ENCODE data around the gene NT5DC4.
"Not testable (repeated sequence)": the region's sequence is repeated elsewhere in the genome, so short reads cannot be mapped to it uniquely, and the experiment has no call there.

Gene NT5DC4

DNA sequence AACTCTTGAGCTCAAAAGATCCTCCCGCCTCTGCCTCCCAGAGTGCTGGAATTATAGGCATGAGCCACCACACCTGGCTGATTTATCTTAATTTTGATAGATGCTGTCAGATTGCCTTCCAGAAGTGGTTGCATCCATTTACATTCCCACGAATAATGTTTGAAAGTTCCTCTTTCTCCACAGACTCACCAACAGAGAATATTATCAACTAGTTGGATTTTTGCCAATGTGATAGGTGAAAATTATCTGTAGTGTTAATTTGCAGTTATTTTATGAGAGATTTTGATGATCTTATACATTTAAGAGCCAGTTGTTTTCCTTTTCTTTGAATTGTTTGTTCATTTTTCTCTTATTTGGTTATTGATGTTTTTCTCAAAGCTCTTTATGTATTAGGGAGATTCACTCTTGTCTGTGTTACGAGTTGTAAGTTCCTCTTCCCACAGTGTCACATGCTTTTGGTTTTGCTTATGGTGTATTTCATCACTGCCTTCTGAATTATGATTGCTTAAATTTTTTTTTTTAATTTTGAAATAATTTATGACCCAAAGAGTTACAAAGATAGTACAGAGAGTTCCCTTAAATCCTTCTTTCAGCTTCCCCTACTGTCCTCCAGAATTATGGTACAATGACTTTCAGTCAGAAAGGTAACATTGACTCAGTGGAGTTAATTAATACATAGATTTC, 20.7 kb upstream of the NT5DC4 start:
- DNase-seq (ENCODE audit: low spot score), result no peak

DNA sequence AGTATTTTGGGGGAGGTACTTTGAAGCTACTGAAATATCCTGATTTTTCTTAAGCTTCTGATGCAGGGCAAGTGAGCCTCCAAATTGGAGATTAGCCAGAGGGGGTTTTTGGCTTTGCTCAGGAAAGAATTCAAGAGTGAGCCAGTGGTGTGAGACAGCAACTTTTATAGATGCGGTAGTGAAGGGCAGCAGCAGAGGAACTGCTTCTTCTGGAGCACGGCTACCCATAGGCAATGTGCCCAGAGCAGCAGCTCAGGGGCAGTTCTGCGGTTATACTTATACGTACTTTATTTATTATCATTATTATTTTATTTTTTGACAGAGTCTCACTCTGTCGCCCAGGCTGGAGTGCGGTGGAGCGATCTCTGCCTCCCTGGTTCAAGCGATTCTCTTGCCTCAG, 19.8 kb upstream of the NT5DC4 start:
- no peak for DNase-seq (ENCODE audit: low spot score)

DNA sequence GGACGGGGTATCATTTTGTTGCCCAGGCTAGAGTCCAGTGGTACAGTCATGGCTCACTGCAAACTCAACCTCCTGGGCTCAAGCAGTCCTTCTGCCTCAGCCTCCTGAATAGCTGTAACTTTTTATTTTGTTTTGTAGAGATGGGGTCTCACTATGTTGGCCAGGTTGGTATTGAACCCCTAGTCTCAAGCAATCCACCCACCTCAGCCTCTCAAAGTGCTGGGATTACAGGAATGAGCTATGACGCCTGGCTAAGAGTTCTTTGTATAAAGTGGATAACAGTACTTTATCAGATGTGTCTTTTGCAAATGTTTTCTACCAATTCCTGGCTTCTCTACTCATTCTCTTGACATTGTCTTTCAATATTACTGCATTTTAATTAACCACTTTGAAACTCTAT, 17.1 kb upstream of the NT5DC4 start:
- DNase-seq (ENCODE audit: low spot score), result no peak

DNA sequence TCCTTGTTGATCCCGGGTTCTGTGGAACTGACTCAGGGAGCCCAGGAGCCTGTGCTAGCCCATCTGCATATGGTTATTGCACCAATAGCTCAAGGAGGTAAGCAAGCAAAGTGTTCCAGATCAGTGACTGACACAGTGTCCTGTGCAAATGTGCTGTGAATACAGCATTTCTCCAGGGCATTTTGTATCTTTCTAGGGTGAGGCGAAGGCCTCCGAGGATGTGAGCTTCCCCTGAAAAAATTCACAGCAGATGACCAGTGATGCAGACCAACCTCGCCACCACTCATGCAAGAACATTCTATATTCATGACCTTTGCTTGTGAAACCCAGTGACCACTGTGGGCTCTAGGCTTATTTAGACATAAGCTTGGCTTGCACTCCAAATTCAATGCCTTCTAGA, 15.2 kb upstream of the NT5DC4 start:
- no peak for DNase-seq (ENCODE audit: low spot score)

DNA sequence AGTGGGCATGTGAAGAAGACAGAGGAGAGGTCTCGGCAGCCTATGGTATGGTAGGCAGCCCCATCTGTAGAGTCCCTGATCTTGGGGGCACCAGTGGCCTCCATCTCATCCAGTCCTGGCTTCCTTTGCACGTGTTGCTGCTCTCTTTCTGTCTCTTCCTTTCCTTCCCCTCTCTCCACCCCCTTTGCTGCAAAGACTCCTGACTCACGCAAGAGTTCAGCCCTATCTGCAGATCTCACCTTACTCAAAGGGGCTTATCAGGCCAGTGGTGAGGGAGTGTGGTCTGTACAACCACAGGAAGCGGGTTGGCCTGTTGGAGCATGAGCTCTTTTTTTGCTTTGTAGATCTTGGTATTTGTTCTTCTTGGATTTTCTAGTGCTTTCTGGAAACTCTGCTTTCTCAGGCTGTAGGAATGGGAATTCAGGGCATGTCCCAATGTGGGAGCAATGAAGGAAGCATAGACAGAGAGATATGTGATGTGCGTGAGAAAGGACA, 14.6 kb upstream of the NT5DC4 start:
- DNase-seq (ENCODE audit: low spot score), result no peak

DNA sequence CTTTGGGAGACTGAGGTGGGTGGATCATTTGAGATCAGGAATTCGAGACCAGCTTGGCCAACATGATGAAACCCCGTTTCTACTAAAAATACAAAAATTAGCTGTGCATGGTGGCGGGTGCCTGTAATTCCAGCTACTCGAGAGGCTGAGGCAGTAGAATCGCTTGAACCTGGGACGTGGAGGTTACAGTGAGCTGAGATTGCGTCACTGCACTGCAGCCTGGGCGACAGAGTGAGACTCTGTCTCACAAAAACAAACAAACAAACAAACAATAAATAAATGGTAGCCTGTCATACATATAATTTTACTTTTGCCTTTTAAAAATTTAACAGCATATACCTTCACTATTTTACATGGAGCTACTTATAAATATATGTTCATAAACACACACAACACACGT, 13.9 kb upstream of the NT5DC4 start:
- DNase-seq (ENCODE audit: low spot score), result not testable (repeated sequence)

DNA sequence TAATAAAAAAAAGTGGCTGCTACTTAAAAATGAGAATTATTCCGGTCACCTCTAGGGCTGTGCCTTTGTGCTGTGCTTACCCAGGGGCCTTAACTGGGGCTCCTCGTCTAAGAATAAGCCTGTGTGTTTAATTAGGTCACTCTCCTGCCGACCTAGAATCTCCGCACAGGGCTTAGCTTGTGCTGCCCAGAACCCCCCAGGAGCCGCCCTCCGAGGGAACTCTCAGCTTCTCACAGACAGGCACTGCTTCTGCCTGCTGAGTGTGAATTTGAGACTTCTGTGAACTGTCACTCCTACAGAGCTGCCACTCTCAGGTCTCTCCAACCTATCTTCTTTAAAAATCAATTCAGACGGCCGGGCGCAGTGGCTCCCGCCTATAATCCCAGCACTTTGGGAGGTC, 11.9 kb upstream of the NT5DC4 start:
- no peak for DNase-seq (ENCODE audit: low spot score)

DNA sequence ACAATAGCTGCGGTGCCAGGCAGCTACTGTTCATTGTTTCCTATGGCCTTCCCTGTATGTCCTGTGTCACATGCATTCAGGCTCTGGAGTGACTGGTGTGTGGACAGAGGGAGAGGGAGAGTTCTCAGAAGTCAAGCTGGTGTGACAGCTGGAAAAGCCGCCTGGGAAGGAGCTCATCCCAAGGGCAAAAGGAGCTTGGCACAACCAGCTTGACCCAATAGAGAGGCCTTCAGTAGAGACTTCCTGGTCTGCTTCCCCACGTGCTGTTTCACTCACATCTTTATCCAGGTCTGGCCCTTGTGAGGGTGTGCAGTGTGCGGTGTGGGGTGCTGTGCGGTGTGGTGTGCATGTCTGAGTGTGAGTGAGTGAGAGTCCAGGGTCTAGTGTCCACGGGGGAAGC, 11.1 kb upstream of the NT5DC4 start:
- no peak for DNase-seq (ENCODE audit: low spot score)

DNA sequence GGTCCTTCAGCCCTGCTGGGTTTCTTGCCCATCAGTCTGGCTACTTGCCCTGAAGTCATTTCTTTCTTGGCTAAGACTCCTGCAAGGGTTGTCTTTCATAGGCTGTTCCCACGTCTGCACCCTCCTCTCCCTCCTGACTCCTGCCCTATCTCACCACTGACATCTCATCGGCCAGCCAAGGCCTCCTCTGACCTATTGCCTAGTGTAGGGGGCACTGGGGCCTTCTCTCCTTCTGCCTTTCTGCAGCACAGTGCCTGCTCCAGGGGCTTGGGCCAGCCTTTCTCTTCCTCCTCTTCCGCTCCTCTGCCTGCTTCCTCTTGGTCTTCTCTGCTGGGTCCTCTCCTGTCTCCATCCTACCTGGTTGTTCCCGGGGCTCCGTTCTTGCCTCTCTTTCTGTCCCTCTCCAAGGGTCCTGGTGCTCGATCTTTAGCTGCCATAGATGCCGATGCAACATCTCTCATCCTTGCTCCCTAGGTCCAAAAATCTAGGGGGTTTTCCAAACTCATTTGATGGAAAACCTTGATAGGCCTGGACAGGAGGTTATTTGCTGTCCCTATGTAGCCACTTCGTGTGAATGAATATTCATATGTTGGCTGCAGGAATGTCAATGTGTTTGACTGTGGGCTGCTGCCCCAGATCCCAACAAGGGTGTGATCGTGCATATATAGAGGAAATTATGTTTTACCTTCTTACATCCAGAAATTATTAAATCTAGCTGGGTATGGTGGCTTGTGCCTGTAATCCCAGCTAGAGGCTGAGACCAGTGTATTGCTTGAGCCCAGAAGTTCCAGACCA, 9.7 kb upstream of the NT5DC4 start:
- DNase-seq (ENCODE audit: low spot score), result no peak

DNA sequence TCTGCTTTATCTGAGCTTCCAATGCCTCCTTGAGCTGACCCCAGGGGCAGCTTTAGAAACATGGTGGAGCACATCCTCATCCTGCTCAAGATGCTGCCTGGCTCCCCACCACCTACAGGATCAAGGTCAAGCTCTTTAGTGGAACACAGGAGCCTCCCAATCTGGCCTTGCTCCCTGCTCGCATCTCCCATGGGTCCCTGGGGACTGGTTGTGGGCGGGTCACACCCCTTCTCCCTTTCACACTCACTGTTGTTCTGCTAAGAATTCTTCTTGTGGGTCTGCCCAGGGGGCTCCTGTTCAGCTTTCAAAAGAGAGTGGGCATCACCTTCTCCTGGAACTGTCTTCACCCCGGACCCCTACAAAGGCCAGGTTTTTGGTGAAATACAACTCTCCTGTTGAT, 8.4 kb upstream of the NT5DC4 start:
- no peak for DNase-seq (ENCODE audit: low spot score)

DNA sequence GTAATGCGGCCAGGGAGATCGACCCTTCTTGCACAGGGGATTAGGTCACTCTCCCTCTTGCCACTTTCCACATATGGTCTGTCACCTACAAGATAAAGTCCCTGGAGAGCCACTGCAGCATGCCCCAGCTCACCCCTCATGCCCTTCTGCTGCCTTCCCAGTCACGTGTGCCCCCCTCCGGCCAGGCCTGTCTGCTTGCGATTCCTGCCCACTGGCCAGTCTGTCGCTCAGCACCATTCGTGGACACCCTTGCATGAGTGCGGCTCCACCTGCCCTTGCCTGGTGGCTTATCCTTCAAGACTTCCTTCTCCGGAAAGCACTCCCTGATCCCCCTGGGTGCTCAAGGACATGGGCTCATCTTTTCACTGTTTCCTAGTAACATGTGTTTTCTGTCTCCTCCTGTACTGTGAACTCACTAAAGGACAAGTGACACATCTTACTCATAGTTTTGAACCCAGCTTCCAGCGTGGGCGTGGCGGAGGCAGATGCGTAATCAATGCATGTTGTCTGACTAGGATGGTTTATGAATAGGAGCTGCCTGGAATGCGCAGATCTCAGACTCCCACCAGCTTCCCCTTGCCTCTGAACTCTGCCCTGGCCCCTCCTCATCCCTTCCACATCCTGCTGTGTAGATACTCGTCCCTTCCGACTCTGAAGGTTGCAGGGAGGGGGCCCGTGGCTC, 7.8 kb upstream of the NT5DC4 start:
- DNase-seq (ENCODE audit: low spot score), result no peak

DNA sequence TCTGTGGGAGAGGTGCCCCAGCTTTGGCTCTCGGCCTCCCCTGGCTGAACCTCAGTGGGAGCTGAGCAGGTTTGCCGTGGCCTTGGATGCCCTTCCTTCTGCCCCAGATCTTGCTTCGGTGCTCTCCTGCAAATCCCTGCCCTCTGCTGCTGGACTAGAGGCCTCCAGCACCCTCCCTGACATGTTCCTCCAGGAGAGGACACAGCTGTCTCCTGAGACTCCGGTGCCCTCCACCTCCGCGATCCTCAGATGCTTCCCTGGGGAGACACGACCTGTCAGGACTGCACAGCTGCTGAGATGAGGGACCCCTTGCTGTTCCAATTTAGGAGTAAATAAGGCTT, 7.3 kb upstream of the NT5DC4 start:
- DNase-seq (ENCODE audit: low spot score), result no peak

DNA sequence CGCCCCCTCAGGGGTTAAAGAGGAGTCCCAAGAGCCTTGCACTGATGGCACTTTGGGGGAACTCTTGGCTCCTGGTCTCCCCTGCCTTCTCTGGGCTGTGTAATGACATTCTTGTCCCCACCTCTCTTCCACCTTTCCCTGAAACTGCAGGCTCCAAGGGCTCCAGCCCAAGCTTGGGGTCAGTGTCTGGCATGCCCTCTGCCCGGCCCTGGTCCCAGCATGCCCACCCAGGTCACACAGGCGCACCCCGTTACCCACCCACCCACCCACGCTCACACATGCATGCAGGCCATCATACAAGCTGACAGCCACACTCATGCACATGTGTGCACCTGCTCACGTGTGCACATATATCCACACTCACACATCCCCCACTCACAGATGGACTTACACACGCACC, 6.9 kb upstream of the NT5DC4 start:
- no peak for DNase-seq (ENCODE audit: low spot score)

DNA sequence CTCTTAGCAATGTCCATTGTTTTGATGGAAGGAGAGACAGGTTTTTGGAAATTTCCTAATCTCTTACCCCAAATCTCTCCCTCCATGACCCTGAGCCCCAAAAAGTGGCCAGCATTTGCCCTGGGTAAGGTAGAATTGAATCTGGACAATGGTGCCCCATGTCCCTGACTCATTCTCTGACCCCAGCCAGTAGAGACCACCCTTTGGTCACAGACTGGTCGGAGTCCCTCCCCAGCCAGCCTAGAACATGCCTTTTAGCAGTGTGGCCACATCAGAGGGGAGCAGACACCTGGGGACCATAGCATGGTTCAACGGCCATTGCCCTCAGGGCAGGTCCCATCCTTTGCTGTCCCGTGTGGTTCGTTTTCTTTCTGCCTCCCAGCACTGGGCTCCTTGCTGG, 6.5 kb upstream of the NT5DC4 start:
- DNase-seq (ENCODE audit: low spot score), result no peak

DNA sequence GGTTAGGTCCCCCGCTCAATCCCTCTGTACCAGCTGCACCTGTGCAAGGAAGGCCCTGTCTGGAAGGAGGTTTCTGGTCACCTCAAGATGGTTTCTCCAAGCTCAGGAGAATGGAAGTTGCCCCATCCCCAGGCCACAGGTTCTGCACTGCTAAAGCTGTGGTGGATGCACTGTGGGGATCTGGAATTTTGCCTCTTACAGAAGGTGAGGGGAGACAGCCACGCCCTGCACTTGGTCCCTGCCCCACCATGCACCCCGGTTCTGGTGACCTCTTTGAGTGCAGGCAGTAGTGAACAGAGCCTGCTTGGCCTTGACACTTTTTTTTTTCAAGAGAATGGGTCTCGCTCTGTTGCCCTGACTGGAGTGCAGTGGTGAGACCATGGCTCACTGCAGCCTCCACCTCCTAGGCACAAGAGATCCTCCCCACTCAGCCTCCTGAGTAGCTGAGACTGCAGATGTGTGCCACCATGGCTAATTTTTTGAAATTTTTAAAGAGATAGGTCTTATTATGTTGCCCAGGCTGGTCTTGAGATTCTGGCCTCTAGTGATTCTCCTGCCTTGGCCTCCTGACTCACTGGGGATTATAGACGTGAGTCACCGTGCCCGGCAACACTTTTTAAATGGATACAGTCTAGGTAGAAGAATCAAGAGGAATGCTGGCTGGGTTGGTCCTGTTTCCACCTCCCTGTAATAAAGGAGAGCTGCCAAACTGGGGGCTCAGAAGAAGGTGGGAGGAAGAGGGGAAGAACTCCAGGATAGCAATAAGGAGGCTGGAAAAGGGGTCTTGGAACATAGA, 5.8 kb upstream of the NT5DC4 start:
- DNase-seq (ENCODE audit: low spot score), result no peak

DNA sequence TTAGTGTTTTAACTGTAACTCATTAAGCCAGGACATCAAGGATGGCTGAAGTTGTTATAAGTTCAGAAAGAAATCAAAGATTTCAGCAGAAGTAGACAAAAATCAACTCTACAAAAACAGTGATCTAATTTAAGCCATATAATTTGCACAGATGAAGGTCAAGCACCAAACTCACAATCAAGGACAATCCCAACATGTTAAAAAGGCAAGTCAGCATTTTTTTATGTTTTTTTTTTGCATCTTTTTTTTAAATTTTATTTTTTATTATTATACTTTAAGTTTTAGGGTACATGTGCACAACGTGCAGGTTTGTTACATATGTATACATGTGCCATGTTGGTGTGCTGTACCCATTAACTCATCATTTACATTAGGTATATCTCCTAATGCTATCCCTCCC, 4.7 kb upstream of the NT5DC4 start:
- DNase-seq (ENCODE audit: low spot score), result not testable (repeated sequence)

DNA sequence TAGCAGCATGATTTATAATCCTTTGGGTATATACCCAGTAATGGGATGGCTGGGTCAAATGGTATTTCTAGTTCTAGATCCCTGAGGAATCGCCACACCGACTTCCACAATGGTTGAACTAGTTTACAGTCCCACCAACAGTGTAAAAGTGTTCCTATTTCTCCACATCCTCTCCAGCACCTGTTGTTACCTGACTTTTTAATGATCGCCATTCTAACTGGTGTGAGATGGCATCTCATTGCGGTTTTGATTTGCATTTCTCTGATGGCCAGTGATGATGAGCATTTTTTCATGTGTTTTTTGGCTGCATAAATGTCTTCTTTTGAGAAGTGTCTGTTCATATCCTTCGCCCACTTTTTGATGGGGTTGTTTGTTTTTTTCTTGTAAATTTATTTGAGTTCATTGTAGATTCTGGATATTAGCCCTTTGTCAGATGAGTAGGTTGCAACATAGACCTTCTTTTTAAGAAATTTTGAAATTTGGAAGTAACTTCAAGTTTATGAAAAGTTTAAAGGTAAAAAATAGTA, 3.9 kb upstream of the NT5DC4 start:
- DNase-seq (ENCODE audit: low spot score), result not testable (repeated sequence)

DNA sequence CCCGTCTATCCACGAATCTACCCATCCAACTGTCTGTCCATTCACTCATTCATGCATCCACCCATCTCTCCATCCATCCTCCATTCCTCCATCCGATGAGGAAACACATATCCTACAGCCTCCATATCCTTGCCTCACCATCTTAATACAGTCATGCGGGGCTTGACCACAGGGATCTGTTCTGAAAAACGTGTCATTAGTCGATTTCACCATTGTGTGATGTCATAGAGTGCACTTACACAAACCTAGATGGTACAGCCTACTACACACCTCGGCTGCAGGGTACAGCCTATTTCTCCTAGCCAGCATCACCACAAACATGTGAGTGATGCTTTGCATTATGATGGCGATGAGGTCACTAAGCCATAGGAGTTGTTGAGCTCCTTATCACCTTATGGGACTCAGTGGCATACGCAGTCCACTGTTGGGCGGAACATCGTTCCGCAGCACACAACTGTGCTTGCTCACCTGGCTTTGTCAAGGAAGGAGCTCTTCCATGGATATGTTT, 1.9 kb upstream of the NT5DC4 start:
- no peak for DNase-seq (ENCODE audit: low spot score)

DNA sequence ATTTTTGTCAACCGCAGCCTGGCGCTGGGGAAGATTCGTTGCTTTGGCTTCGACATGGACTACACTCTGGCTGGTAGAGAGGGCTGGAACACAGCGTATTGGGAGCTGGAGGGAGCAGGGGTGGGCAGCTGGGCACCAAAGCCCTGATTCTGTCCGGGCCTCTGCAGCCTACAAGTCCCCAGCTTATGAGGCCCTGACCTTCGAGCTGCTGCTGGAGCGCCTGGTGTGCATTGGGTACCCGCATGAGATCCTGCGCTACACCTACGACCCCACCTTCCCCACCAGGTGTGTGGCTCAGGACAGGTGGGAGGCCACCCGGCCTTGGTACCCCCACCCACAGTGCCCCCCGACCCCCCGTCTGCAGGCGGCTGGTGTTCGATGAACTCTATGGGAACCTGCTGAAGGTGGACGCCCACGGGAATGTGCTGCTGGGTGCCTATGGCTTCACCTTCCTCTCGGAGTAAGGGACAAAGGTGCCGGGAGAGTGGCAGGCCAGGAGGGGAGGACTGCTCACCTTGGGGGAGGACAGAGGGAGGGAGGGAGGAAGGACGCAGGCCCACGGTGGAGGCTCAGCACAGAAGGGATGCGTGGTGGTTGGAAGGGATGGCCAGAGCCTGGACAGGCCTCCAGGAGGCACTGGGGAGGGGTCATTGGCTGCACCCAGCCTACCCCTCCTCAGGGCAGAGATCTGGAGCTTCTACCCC, 1.2 kb downstream of the NT5DC4 start:
- no peak for DNase-seq (ENCODE audit: low spot score)

DNA sequence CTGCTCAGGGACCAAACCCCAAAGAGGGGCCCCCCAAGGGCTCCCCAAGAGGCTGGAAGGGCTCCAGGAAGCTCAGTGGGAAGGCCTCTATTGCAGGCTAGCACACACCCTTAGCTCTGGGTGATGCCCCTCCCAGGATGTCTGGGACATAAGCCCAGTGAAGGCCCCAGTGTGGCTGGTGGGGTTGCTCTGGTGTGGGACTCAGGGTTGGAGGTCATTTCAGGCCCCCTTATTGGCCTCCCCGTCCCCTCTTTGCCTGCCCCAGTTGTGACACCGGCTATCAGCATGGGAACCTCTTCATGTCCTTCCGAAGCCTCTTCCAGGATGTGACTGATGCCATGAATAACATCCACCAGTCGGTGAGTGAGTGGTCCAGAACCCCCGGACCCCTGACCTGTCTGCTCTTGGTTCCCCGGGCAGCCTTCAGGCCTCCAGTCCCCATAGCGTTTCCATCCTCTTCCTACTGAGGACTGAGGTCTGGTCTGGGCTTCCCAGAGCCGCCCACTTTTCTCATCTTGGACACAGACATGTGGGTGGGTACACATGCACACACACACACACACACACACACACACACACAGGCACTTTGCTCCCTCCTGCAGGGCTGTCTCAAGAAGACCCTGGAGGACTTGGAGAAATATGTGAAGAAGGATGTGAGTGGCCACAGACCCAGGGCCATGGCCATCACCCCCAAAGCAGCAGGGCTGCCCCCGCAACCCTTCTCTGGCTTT, 2.2 kb downstream of the NT5DC4 start:
- no peak for DNase-seq (ENCODE audit: low spot score)

DNA sequence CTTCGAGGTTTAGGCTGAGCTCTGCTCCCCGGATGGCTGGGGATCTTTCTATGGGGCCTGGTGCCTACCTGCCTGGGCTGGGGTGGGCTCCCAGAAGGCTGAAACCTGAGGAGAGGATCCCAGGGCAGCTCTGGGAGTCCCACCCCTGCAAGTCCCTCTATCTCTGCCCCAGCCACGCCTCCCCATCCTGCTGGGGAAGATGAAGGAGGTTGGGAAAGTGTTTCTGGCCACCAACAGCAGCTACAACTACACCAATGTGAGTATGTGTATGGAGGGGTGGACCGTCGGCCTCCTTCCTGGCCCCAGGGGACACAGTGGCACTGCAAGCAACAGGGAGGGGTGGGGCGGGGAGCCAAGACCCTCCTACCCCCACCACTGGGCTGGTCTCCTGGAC, 2.7 kb downstream of the NT5DC4 start:
- DNase-seq (ENCODE audit: low spot score), result no peak

Data from HuH-7 (cell line).